Measurements from ENCODE around the gene REC8. TPM values are rescaled to one million over a fixed set of nuclear protein-coding genes. Genes with fewer than 3 reads are reported as not detected.

Gene REC8
- total and polyA plus RNA-seq, 2 of the 13 experiments (the other 11 are each of a cell fraction or from before 2014, with no cell fraction given), result 3.4 to 14.7 TPM

DNA sequence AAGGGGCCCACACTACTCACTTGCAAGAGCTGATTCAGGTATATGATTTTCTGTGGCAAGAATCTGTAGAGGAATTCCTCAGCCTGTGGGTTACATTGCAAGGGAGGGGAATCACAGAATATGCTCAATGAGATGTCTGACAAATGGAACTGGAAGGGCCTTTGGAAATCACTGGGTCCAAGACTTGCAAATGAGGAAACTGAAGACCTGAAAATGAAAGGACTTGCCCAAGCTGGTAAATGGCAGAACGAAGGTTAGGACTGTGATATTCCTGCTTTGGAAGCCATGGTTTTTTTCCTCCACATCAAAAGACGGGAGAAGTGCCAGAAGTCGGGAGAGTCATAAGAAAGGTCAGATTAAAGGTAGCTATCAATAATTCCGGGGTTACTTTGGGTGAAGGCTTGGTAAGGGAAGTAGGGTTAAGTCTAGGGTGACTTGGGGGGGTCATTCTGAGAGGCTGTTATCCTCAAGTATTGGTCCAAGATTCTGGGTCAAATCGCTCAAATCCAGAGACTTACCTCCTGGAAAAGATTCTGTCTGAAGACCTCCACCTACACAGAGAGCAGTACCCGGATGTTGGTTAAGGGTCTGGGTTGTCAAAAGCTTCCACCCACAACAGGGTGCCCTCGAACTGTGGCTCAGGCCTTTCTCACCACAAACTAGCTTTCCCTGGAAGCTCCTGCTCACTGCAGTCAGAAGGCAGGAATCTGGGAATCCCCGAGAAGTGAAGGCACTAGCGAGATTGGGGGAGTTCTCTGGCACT, 26.0 kb upstream of the REC8 start:
- Histone ChIP-seq H3K27ac (ENCODE audit: extremely low read length, insufficient read depth, low read length) (peak overlapping the region; percentile 76), H4K20me1 (ENCODE audit: insufficient read depth, low read length) (peaks cover 7% of the 10 kb centered on the region; the same call in 1 of the 2 replicates), H3K27me3 (ENCODE audit: control insufficient read depth in 1 of 2, insufficient read depth in 2 of 2, low read length in 2 of 2) (peaks cover 0 to 3% of the 10 kb centered on the region in 2 experiments; a peak in 1 of 5 replicates), H3K4me1 (ENCODE audit: insufficient read depth, low read length) (peaks cover 63% of the 10 kb centered on the region), H3K9me3 (ENCODE audit: low read length) (no peaks in the 10 kb centered on the region), H3K4me2 (ENCODE audit: low read depth, low read length) (peak overlapping the region; percentile 98), H3K36me3 (replicated peaks in 1 of 2; ENCODE audit: control insufficient read depth in 1 of 2, insufficient read depth in 2 of 2, low read length in 2 of 2) (peaks cover 26 to 42% of the 10 kb centered on the region in 2 experiments), H2AFZ (ENCODE audit: low read length) (peak overlapping the region; percentile 21), H3K9ac (ENCODE audit: insufficient read depth, low read depth, low read length) (peak overlapping the region; percentile 95), H3K79me2 (ENCODE audit: insufficient read depth, low read length) (peaks cover 43% of the 10 kb centered on the region), H3K4me3 (replicated peaks in 1 of 3; ENCODE audit: insufficient read depth in 1 of 3, low read depth in 2 of 3, low read length in 3 of 3) (peak overlapping the region; percentile 90 to 100 (median 91))
- DNase-seq (ENCODE audit: low spot score) (no peak), ATAC-seq (no peak), FAIRE-seq (peak; percentile 43)
- intact Hi-C loops (cut with micrococcal nuclease; ENCODE audit: unreplicated experiment), result loop anchor here (1.0 kb wide), 3 partner anchors 15 to 42 kb away; partner anchors contain the start of genes DCAF11, IPO4, IRF9 and NRL
- TSS peak; percentile 63 for BruUV-seq (replicated peaks)
- ChIA-PET CTCF (ENCODE audit: low intra/inter-chr PET ratio, low total read pairs) (no interaction called here), POLR2A (interaction anchor here (0.9 to 8.5 kb wide), 46 partner anchors 10 to 1556 kb away, joined by 3 to 279 read pairs (median 8); partner anchors contain the start of genes ACIN1, C14orf119, CARMIL3 and CHMP4A)
- WGBS (ENCODE audit: low lambda C conversion rate), result 5% methylated on average over 9 of the region's 9 CpGs
- in situ Hi-C loops (cut with HindIII; ENCODE audit: extremely low pct_ligation_motif_present, low pct_unique_long_range_greater_than_20kb), result loop anchor here (25.0 kb wide), 1 partner anchor 834 kb away; the partner anchor contains the start of genes BCL2L2, PABPN1 and PPP1R3E
- TF ChIP-seq, protein P1, sequence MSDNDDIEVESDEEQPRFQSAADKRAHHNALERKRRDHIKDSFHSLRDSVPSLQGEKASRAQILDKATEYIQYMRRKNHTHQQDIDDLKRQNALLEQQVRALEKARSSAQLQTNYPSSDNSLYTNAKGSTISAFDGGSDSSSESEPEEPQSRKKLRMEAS (IDR thresholded peaks at IDR 0.05), result no peak
- TF ChIP-seq, protein P2, sequence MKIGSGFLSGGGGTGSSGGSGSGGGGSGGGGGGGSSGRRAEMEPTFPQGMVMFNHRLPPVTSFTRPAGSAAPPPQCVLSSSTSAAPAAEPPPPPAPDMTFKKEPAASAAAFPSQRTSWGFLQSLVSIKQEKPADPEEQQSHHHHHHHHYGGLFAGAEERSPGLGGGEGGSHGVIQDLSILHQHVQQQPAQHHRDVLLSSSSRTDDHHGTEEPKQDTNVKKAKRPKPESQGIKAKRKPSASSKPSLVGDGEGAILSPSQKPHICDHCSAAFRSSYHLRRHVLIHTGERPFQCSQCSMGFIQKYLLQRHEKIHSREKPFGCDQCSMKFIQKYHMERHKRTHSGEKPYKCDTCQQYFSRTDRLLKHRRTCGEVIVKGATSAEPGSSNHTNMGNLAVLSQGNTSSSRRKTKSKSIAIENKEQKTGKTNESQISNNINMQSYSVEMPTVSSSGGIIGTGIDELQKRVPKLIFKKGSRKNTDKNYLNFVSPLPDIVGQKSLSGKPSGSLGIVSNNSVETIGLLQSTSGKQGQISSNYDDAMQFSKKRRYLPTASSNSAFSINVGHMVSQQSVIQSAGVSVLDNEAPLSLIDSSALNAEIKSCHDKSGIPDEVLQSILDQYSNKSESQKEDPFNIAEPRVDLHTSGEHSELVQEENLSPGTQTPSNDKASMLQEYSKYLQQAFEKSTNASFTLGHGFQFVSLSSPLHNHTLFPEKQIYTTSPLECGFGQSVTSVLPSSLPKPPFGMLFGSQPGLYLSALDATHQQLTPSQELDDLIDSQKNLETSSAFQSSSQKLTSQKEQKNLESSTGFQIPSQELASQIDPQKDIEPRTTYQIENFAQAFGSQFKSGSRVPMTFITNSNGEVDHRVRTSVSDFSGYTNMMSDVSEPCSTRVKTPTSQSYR (CRISPR knock-in tag; IDR thresholded peaks at IDR 0.05; ENCODE audit: borderline replicate concordance), result no peak
- TF ChIP-seq, protein P3, sequence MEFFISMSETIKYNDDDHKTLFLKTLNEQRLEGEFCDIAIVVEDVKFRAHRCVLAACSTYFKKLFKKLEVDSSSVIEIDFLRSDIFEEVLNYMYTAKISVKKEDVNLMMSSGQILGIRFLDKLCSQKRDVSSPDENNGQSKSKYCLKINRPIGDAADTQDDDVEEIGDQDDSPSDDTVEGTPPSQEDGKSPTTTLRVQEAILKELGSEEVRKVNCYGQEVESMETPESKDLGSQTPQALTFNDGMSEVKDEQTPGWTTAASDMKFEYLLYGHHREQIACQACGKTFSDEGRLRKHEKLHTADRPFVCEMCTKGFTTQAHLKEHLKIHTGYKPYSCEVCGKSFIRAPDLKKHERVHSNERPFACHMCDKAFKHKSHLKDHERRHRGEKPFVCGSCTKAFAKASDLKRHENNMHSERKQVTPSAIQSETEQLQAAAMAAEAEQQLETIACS (CRISPR knock-in tag; IDR thresholded peaks at IDR 0.05), result no peak
- TF ChIP-seq SRSF9 (IDR thresholded peaks at IDR 0.05; ENCODE audit: borderline replicate concordance, insufficient read depth, low read depth, low read length, poor library complexity, severe bottlenecking) (no peak), ZFP62 (CRISPR knock-in tag; IDR thresholded peaks at IDR 0.05) (no peak), ARNTL (CRISPR knock-in tag; IDR thresholded peaks at IDR 0.05) (0 out of 2 replicates have a peak, but pooled peaks have one; percentile 23), PCBP1 (IDR thresholded peaks at IDR 0.05; ENCODE audit: borderline replicate concordance, low read depth, low read length) (no peak), ZNF431 (CRISPR knock-in tag; IDR thresholded peaks at IDR 0.05; ENCODE audit: borderline replicate concordance, low read depth) (no peak), ZNF552 (CRISPR knock-in tag; IDR thresholded peaks at IDR 0.05; ENCODE audit: borderline replicate concordance) (0 out of 2 replicates have a peak, but pooled peaks have one; percentile 80), ZNF788 (CRISPR knock-in tag; IDR thresholded peaks at IDR 0.05; ENCODE audit: borderline replicate concordance) (no peak), ZFY (CRISPR knock-in tag; IDR thresholded peaks at IDR 0.05) (no peak), ZNF567 (CRISPR knock-in tag; IDR thresholded peaks at IDR 0.05; ENCODE audit: borderline replicate concordance) (0 out of 2 replicates have a peak, but pooled peaks have one; percentile 26), PAX8 (CRISPR knock-in tag; IDR thresholded peaks at IDR 0.05; ENCODE audit: borderline replicate concordance) (no peak), SOX13 (IDR thresholded peaks at IDR 0.05) (no peak), SOX13 (CRISPR knock-in tag; conservative IDR thresholded peaks at IDR 0.05 in 1 of 2, IDR thresholded peaks at IDR 0.05 in 1 of 2) (no peak)
- TF ChIP-seq, protein P4, sequence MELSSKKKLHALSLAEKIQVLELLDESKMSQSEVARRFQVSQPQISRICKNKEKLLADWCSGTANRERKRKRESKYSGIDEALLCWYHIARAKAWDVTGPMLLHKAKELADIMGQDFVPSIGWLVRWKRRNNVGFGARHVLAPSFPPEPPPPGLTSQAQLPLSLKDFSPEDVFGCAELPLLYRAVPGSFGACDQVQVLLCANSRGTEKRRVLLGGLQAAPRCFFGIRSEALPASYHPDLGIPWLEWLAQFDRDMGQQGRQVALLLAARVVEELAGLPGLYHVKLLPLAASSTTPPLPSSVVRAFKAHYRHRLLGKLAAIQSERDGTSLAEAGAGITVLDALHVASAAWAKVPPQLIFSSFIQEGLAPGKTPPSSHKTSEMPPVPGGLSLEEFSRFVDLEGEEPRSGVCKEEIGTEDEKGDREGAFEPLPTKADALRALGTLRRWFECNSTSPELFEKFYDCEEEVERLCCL (CRISPR knock-in tag; IDR thresholded peaks at IDR 0.05; ENCODE audit: borderline replicate concordance), result peak; percentile 6; the same call in 1 of the 2 replicates

All from HepG2 (cell line).